GM18508 (cell line): ENCODE measurements around the gene GATC.
A peak's percentile ranks its signal among the peaks of the same experiment; 100 is the strongest.
"Not testable (repeated sequence)": the region's sequence is repeated elsewhere in the genome, so short reads cannot be mapped to it uniquely, and the experiment has no call there.

Experiments used
- ATAC-seq: cut with Tn5 transposase; IDR thresholded peaks from one replicate; pipeline ENCODE4 v1.9.1; 2021; ENCODE audit warnings: moderate number of reproducible peaks; ENCODE audit not compliant: insufficient read depth, unreplicated experiment

The GATC gene

DNA sequence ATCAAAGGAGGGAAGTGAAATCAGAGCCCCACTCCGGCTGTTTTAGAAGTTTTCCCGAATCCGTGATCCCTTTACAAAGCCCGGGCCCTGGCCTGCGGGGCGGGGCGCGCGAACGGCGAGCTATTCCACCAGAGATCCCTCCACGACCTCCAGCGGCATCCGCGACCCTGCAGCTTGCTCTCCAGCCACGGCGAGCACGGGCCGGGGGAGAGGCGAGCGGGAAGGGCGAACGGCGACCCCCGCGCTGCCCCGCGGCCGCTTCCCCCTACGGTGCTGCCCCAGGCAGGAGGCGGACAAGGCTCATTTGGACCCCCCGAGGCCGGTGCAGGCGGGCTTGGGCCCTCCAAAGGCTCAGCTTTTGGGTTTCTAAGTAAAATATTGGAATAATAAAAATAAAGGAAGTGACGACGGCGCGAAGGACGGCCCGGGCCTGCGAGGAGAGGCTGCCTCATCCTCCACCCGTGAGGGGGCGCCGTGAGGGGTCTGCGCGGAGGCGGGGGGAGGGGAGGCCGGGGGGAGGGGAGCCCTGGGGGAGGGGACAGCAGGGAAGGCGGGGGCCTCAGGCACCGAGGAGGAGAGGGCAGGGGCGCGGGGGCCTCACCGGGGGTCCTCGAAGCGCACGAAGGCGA lies 22.7 kb downstream of the GATC start:
- no peak for ATAC-seq

DNA sequence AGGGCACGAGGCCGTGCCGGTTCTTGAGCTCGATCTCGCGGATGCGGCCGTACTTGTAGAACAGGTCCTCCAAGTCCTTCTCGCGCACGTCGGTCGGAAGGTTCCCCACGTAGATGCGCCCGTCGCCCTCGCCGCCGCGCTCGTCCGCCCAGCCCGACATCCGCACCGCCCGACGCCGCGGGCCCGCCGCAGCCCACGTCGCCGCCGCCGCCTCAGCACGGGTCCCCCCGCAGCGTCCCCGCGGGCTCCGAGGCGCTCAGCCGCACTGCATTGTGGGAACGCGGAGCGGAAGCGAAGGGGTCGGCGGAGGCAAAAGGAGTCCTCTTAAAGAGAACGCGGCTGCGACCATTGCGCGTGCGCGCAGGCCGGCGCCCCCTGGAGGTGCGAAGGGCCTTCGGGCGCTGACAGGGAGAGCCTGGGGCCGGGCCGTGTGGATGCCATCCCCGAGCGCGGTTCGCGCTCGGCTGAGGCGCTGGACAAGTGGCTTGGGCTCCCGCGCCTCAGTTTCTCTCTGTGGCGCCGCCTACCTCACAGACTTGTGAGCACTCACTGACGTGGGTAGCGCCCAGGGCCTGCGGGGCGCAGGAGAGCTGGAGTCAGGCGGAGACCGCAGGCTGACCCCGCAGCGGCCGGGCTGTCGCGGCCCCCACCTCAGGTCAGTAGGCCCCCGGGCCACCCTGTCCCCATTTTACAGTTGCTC lies 23.4 kb downstream of the GATC start, which contains the start of gene SRSF9:
Gene SRSF9, minus strand, starts transcription at position 299 of the 700 bp plus-strand sequence. Its CDS starts 139 bp downstream, at position 160.
- ATAC-seq = peak; percentile 64

DNA sequence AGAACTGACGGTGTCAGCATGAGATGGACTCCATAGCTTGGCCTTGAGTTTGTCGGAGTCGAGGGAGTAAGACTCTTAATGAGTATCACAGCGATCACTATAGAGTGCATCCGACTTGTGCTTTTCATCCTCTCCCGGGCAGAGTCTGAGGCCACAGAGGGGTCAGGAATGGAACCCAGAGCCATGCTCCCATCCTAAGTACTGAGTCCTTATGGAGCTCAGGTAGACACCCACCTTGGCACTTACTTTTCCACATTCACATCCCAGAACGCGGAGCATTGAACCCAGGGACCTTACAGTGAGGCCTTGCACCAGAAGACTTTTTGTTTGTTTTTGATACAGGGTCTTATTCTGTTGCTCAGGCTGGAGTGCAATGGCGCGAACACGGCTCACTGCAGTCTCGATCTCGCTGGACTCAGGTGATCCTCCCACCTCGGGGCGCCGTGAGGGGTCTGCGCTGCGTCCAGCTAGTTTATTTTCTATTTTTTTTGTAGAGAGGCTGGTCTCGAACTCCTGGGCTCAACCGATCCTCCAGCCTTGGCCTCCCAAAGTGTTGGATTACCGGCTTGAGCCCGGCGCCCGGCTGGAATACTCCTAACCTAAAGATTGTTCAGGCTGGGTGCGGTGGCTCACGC lies 24.0 kb downstream of the GATC start:
- ATAC-seq = no peak

DNA sequence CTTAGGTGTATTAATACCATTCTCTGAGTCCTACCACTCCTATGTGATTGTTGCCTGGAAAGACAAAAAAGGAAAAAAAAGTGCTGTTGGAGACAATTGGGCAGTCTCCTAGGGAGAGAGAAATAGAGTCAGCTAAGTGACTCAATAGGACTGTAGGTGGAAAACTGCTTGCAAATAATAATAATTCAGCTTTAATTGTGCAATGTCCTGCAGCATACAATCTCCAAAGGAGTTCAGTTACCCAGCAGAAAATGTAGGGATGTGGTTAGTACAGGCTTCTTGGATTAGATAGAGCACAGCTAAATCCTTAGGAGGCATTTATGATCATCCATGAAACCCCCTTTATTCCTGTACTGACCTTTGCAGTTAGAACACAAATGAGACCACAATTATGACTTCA lies 26.3 kb downstream of the GATC start:
- no peak for ATAC-seq

DNA sequence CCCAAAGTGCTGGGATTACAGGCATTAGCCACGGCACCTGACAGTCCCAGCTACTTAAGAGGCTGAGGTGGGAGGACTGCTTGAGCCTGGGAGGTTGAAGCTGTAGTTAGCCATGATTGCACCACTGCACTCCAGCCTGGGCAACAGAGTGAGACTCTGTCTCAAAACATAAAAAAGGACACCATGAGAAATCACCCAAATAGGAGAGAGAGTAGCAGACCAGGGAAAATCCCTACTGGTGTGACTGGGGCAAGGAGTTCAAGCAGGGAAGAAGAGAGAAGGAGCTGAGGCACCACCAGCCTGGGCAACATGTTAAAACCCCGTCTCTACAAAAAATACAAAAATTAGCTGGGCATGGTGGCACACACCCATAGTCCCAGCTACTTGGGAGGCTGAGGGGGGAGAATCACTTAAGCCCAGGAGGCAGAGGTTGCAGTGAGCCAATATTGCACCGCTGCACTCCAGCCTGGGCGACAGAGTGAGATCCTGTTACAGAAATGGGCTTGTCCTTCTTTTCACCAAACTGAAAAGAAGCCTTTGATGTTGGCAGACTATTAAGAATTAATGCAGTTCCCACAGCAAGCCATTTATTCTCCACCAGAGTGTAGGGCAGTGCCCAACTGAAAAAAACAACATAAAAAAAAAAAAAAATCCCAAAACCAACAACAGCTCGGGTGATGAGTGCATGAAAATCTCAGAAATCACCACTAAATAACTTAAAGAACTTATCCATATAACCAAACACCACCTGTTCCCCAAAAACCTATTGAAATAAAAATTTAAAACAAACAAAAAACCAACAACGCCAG lies 27.8 kb downstream of the GATC start:
- ATAC-seq = no peak

DNA sequence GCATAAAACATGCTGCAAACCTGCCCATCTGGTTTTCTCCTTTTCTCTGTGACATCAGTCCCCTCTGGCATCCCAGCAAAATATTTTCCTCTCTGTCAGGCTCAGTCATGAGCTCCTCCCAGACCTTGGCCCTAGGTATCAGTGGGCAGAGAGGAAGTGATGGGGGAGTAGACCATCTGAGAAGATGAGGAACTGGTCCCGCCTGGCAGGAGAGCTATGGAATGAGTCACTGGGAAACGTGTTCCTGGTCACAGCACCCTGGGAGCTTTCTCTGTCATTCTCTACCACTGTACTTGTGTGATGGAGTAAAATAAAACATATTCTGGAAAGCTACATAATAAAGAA lies 28.3 kb downstream of the GATC start:
- no peak for ATAC-seq

DNA sequence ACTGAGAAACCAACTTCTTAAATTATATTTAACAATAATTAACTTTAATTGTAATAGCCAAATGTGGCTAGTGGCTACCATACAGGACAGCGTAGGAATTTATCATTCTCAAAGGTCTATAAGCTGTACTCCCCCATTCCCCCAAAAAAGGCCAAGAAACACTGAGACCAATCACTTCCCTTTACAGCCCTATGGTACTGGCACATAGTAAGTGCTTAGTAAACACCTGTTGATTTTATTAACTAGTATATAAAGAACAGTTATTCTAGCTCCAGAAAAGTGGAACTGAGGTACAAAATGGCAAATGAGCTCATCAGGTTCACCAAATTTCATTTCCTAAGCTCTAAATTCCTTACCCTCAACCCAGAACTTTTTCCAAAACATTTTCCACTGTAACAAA lies 29.4 kb downstream of the GATC start:
- ATAC-seq = no peak

DNA sequence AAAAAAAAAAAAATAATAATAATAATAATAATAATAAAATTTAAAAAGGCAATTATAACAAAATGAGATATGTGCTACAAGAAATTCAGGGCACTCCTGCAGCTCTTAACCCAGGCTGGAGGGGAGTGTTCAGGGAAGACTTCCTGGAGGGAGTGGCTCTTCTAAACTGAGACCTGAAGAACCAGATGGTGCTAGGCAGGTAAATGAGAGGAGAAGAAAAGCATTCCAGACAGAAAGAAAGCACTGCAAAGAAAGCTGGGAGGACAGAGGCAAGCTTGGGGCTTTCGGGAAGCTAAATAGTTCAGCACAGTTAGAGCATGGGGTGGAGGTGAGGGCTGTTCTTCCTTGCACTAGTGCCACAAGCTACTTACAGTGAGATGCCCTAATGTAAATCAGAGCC lies 33.2 kb downstream of the GATC start:
- ATAC-seq = no peak

DNA sequence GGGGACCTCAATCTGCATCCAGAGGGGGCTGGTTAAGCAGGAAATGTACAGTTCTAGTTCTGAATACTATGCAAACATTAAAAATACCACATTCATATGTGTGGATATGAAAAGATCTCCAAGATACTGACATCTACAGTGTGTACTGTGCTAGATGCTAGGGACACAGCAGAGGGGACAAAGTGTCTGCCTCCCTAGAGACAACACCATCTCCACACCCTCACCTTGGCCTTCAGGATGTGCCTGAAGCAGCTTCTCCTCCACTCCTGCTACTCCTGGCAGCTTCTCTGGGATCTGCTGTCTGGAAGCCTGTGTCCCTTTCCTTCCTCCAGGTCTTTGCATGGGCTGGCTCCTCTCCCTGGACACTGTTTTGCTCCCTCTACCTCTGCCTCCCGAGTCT lies 34.0 kb downstream of the GATC start:
- ATAC-seq = no peak

DNA sequence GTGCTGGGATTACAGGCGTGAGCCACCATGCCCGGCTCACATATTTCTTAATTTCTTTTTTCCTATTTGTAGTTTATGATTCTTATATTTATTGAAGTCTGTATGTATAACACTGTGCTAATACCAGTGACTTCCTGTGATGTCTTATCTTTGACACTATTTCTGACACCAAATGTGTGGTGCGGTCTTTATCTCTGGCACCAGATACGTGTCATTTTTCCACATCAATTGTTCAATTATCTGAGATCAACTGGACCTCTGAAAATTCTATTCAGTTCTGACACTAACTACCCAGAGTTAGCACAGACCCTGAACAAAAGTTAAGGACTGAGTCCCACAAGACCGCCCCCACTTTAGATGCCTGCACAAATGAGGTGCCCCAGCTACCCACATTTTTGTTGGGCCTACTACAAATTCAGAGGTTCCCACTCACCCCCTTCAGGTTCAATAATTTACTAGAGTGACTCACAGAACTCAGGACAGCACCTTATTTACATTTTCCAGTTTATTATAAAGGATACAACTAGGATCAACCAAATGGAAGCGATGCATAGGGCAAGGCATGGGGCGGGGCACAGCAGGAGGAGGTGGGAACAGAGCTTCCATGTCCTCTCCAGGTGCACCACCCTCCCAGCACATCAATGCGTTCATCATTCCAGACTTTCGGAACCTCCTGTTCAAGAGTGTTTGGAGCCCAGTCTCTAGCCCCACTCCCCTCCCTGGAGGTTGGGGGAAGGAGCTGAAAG lies 35.0 kb downstream of the GATC start:
- ATAC-seq = no peak

DNA sequence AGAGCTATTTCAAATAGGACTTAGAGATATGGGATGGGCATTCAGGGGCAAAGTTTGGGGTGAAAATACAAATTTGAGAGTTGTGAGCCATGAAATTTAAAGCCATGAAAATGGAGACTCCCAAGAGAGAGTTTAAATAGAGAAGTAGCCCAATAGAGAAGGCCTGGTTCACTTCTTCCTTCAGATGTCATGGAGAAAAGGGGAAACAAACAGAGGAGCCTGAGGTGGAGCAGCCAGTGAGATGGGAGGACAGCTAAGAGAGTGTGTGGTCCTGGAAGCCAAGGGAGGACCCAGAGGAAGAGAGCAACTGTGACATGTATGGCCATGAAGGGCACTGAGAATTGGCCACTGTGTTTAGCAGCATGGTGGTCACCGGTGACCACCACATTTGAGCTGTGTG lies 37.4 kb downstream of the GATC start:
- no peak for ATAC-seq

DNA sequence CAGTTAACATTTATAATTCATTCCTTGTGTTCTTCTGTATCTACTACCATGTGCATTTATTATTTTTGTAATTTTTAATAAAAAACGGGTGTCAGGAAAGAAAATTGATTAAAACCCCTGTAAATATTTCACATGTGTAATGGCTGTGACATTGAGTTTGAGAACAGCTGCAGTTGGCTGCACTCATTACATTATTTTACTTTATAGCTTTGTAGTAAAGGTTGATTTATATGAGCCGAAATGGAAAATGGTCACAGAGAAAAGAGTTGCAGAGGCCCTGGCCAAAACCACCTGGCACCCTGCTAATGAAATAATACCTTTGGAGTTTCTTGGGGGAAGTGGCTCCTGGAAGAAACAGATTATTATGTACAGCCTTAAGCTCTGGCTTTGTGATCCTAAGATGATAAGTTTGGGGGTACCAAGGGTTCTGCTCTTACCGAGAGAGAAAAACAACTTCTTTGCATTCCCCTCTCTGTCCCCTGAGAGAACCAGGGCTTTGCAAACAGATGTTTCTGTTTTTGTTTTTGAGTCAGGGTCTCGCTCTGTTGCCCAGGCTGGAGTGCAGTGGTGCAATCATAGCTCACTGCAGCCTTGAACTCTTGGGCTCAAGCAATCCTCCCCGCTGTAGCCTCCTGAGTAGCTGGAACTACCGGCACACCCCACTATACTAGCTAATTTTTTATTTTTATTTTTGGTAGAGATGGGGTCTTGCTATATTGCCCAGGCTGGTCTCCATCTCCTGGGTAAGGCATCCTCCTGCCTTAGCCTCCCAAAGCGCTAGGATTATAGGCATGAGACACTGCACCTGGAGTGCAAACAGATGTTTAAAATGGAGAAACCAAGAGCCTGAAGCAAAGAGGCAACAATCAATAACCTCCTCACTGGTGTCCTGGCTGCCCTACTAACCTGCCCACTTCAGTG lies 40.0 kb downstream of the GATC start:
- ATAC-seq = no peak

DNA sequence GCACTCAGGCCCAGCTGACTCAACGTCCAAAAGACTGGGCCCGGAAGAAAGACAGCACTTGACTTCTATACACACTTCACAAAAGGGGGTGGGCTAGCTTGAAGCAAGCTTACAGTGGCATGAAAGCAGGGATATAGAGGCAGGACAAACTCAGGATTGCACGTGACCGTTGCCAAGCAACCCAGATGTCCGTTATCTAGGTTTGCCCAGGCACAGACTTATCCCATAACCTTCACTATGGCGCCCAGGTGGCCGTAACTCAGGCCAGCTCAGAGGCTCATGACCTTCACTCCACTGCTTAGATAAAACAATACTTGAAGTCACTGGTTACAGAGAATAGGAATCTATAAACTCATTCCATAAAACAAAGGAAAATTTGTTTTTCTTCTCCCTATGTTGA lies 41.3 kb downstream of the GATC start:
- not testable (repeated sequence) for ATAC-seq

DNA sequence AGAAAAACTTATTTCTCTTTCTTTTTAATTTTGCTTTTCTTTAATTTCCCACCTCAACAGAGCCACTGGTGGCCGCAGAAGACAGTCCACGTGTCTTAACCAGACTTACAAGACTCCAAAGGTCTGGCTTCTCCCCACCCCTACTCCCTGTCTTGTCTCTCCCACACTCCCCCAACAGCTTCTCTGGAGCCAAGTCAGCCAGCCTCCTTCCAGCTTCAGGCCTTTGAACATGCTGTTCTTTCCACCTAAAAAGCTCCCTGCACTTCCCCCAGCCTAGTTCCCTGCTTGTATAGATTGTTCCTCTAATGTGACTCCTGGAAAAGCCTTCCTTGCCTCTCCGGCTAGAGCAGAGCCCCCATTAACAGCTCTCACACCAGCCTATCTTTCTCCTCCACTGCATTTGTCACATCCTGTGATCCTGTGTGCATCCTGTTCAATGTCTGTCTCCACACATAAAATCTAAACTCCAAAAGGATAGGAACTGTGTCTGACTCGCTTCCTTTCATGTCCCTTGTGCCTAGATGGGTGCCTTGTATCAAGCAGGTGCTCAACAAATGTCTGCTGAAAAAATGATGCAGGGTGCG lies 41.9 kb downstream of the GATC start:
- ATAC-seq = no peak

DNA sequence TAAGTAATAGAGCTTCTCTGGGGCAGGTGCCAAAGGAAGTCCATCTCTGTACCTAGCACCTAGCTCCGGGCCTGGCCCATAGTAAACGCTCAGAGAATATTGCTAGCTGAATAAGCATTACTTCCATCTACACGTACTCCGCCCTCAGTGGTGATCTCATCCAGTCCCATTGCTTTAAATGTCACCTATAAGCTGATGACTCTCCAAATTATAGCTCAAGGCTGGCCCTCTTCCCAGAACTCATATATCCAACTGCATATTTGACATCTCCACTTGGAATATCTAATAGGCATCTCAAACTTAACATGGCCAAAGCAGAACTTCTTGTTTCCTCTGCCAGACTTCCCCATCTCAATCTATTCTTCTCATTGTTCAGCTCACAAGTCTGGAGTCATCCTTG lies 42.8 kb downstream of the GATC start:
- ATAC-seq = no peak

DNA sequence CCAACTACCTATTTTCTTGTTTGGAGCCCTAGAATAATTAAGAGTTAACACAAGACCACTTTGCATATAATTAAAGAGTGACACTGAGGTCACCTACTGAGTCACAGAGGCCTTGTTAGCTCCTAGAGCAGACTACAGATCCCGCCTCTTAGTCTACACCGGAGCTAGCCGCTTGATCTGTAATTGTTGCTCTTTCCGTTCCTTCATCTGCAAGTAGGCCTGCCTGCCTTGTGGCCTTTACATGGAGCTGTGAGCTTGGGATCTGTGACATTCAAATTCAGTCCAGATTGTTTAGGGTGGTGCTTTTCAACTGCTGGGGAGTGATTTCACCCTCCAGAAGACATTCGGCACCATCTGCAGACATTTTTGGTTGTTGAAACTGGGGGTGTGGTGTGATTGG lies 44.1 kb downstream of the GATC start:
- ATAC-seq = no peak

DNA sequence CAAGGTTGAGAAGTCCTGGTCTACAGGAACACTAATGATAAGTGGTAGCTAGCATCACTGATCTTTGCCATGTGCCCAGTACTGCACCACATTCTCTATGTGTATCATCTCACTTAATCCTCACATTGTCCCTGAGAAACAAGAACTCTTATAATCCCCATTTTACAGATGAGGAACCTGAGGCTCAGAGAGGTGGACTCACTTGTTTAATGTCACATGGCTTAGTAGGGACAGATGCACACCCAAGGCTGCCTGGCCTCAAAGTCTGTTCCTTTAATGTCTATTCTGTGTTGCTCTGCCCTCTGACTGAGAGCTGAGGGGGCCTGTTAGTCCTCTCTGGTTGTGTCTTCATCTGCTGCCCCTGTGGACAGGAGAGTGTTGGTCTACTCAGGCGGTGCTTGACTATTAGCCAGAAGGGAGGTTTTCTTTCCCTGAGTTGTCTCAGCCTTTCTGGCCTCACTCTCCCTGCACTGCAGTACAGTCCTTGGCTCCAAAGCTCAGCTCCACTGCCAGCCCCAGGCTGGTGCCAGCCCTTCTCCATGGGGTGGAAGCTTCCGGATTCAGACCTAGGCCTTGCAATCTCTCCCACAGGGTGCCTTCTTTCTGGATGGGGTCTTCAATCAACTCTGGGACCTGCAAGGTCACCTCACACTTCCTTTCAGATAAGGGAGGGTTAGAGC lies 44.7 kb downstream of the GATC start:
- no peak for ATAC-seq

DNA sequence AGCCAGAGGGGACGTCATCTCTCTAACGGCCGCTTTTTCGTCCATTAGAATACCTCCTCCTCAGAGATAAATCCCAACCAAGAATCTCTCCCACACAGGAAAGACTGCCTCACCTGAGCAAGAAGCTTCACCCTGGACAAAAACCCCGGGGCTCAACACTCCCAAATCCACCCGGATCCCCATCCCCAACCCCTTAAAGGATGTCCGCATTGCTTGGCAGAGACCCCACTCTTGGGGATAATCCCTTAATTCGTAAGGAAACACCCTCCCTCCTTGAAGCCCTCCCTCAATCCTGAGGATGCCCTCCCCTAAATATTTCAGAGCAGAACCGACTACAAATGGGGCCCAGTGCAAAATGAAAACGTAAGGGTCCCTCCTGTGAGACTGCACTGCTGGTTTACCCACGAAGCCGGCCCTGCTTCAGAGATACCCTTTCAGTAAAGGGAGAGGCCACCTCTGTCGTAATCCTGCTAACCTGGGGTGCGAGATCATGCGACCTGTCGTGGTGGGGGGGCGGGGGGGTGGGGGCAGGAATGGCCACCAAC lies 49.0 kb downstream of the GATC start:
- no peak for ATAC-seq
